GM12873 (cell line): ENCODE data around the gene ZNF688.

ENCODE experiments used
- TF ChIP-seq, protein P1 (sequence below): IDR thresholded peaks from 2 replicates; pipeline ENCODE4 v1.5.1; 2012; ENCODE audit warnings: low read depth, mild to moderate bottlenecking, moderate library complexity, low read length, control low read depth; ENCODE audit not compliant: insufficient read depth; ENCODE audit errors: missing control alignments

The ZNF688 gene

GRCh38 chr16:30581457-30581856, 9.9 kb upstream of the ZNF688 start:
- TF ChIP-seq, protein P1, sequence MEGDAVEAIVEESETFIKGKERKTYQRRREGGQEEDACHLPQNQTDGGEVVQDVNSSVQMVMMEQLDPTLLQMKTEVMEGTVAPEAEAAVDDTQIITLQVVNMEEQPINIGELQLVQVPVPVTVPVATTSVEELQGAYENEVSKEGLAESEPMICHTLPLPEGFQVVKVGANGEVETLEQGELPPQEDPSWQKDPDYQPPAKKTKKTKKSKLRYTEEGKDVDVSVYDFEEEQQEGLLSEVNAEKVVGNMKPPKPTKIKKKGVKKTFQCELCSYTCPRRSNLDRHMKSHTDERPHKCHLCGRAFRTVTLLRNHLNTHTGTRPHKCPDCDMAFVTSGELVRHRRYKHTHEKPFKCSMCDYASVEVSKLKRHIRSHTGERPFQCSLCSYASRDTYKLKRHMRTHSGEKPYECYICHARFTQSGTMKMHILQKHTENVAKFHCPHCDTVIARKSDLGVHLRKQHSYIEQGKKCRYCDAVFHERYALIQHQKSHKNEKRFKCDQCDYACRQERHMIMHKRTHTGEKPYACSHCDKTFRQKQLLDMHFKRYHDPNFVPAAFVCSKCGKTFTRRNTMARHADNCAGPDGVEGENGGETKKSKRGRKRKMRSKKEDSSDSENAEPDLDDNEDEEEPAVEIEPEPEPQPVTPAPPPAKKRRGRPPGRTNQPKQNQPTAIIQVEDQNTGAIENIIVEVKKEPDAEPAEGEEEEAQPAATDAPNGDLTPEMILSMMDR = no peak

DNA sequence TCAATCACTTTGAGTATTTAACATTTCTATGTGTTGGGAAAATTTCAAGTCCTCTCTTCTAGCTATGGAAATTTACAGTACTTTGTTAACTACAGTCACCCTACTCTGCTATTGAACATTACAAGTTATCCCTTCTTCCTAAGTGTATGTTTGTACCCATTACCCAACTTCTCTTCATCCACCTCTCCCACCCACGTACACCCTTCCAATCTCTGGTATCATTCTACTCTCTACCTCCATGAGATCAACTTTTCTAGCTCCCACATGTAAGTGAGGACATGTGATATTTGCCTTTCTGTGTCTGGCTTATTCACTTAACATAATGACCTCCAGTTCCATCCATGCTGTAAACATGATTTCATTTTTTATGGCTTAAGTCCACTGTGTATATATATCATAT, 3.2 kb upstream of the ZNF688 start:
- TF ChIP-seq, protein P1 = no peak

- TF ChIP-seq, protein P1 = no peak
Observed at GRCh38 chr16:30570636-30571444, 674 bp downstream of the ZNF688 start.

DNA sequence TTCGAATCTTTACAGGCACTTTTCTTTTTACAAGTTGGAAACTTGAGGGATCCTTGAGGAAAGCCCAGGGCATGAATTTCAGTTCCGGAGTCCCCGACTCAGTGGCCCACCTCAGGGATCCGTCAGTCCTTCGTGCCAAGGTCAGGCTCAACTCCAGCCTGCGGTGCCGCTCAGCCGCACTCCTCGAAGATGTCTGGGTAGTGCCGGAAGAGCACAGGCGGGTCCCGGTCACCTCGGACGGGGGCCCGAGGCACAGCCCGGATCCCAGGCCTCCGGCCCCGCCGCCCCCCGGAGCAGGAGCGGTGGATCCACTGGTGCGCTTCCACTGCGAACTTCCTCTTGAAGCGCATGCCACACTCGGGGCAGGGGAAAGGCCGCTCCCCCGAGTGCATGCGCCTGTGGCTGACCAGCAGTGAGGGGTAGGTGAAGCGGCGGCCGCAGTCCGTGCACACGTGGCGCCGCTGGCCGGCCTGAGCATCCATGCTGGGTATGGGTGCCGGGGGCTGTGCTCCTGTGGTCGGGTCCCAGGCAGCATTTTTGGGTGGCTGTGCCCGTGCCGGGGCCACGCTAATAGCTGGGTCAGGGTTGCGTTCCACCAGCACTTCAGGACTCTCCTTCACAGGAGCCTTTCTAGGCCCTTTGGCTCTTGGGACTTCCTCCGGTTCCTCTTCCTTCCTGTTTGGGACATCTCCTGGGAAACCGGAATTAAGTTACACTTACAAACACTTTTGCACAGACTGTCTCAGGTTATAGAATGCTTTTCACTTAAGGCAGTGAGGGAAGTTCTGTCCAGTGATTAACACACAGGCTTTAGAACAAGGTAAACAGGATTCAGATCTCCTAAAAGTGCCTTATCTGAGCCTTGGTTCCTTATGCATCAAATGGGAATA, 1.5 kb downstream of the ZNF688 start:
- TF ChIP-seq, protein P1 = no peak

DNA sequence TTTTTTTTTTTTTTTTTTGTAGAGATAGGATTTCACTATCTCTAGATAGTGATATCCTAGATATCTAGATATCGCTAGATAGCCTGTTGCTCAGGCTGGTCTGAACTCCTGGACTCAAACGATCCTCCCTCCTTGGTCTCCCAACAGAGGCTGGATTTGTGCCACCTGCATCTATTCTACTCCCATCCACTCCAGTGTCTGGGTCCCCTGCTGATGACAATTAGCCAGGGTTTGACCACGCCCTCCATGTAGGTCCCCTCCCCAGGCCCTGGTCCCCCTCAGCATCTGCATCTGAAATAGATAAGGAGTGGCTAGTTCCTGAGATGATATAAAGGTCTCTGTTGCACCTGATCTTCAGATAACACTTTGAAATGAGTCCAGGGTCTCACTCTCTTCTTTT, 2.2 kb downstream of the ZNF688 start:
- TF ChIP-seq, protein P1 = no peak

- TF ChIP-seq, protein P1 = no peak
Observed at GRCh38 chr16:30567991-30568638, 3.4 kb downstream of the ZNF688 start.

- TF ChIP-seq, protein P1 = no peak
Observed at GRCh38 chr16:30567160-30567990, 4.1 kb downstream of the ZNF688 start.
